Spinal cord (tissue), 10 donors: Measurements from ENCODE around the gene SLC6A7. TPM values are rescaled to one million over a fixed set of nuclear protein-coding genes. Genes with fewer than 3 reads are reported as not detected.

Experiments
- DNase-seq, 6 donors: peaks; one replicate each; pipeline versions ENCODE4 v3.0.0 to v3.0.0-alpha.2; 2013 to 2015; ENCODE audit warnings: low spot score in 6 of 6, low read depth in 4 of 6
- H3K27ac ChIP-seq: one replicate; pipeline ENCODE4 v1.5.1; 2013; ENCODE audit warnings: low read depth, low read length, control low read depth
- H3K27me3 ChIP-seq: one replicate; pipeline ENCODE4 v1.6.1; 2013; ENCODE audit warnings: low read length; ENCODE audit not compliant: control insufficient read depth, insufficient read depth
- H3K36me3 ChIP-seq: one replicate; pipeline ENCODE4 v1.6.1; 2013; ENCODE audit warnings: low read length; ENCODE audit not compliant: control insufficient read depth, insufficient read depth
- H3K4me1 ChIP-seq: one replicate; pipeline ENCODE4 v1.6.1; 2013; ENCODE audit warnings: low read length; ENCODE audit not compliant: control insufficient read depth, insufficient read depth
- H3K4me3 ChIP-seq: one replicate; pipeline ENCODE4 v1.5.1; 2013; ENCODE audit warnings: low read depth, low read length, control low read depth
- H3K9me3 ChIP-seq: one replicate; pipeline ENCODE4 v1.6.1; 2013; ENCODE audit warnings: low read length; ENCODE audit not compliant: control insufficient read depth, insufficient read depth
- WGBS: methylation state at CpG from one replicate; pipeline ENCODE4 v1.1.5; 2013; ENCODE audit warnings: missing lambda C conversion rate; ENCODE audit not compliant: insufficient coverage; 5-methylcytosine and 5-hydroxymethylcytosine counted together
- polyA plus RNA-seq, 2 donors: library from polyadenylated mRNA; unstranded; fragments of 120-200 nt; gene quantifications; one replicate each; pipeline ENCODE4 v1.2.1, GENCODE V29; 2013; ENCODE audit not compliant: insufficient read length in 2 of 2
- total RNA-seq, 2 donors: library from RNA; depleted of rRNA in 1 of 2; stranded (reverse); fragments of 120-200 nt in 1 of 2; fragments of >200 nt in 1 of 2; gene quantifications; one replicate each; pipeline versions ENCODE4 v1.2.3 to v1.2.4, GENCODE V29; 2013 to 2014
- donor health status: healthy.

The SLC6A7 gene
- total and polyA plus RNA-seq, 4 donors: 4.4 to 33.1 (median 17.2) TPM

- DNase-seq: no peak
- Histone ChIP-seq H3K27me3 (peaks cover 32% of the 10 kb centered on the region), H3K4me3 (no peak overlapping the region), H3K9me3 (no peaks in the 10 kb centered on the region), H3K27ac (no peak overlapping the region), H3K4me1 (peaks cover 34% of the 10 kb centered on the region), H3K36me3 (no peaks in the 10 kb centered on the region)
- WGBS: 86% methylated on average over 1 of the region's 3 CpGs
Measured at GRCh38 chr5:150188146-150188842, 1.6 kb upstream of the SLC6A7 start.

GRCh38 chr5:150189326-150189725, 536 bp upstream of the SLC6A7 start:
- Histone ChIP-seq H3K4me3 (no peak overlapping the region), H3K36me3 (no peaks in the 10 kb centered on the region), H3K27me3 (peaks cover 32% of the 10 kb centered on the region), H3K9me3 (no peaks in the 10 kb centered on the region), H3K27ac (no peak overlapping the region), H3K4me1 (peaks cover 35% of the 10 kb centered on the region)
- DNase-seq: no peak
- WGBS: no CpG with 5 or more reads among the region's 3 CpGs

GRCh38 chr5:150190503-150190979, 679 bp downstream of the SLC6A7 start:
- WGBS: 19% methylated on average over 4 of the region's 16 CpGs
- no peak for DNase-seq
- peak overlapping the region; percentile 21 for H3K4me3 ChIP-seq
- H3K27me3 ChIP-seq: peaks cover 32% of the 10 kb centered on the region
- peaks cover 39% of the 10 kb centered on the region for H3K4me1 ChIP-seq
- H3K9me3 ChIP-seq: no peaks in the 10 kb centered on the region
- H3K36me3 ChIP-seq: peaks cover under 1% of the 10 kb centered on the region
- no peak overlapping the region for H3K27ac ChIP-seq

- peaks cover 36% of the 10 kb centered on the region for H3K4me1 ChIP-seq
- H3K4me3 ChIP-seq: no peak overlapping the region
- peaks cover 32% of the 10 kb centered on the region for H3K27me3 ChIP-seq
- H3K27ac ChIP-seq: no peak overlapping the region
- no CpG with 5 or more reads among the region's 2 CpGs for whole genome bisulfite sequencing
- DNase-seq: no peak
- no peaks in the 10 kb centered on the region for H3K9me3 ChIP-seq
- H3K36me3 ChIP-seq: peaks cover 4% of the 10 kb centered on the region
Measured at GRCh38 chr5:150190987-150191386, 1.1 kb downstream of the SLC6A7 start.

GRCh38 chr5:150192462-150192861, 2.6 kb downstream of the SLC6A7 start:
- Histone ChIP-seq H3K9me3 (no peaks in the 10 kb centered on the region), H3K4me3 (no peak overlapping the region), H3K36me3 (peaks cover 15% of the 10 kb centered on the region), H3K27ac (no peak overlapping the region), H3K4me1 (peaks cover 34% of the 10 kb centered on the region), H3K27me3 (peaks cover 32% of the 10 kb centered on the region)
- 21% methylated on average over 2 of the region's 4 CpGs for WGBS
- peak in 4 of 6 donors; percentile 39 to 94 (median 68) for DNase-seq

GRCh38 chr5:150195736-150196485, 6.0 kb downstream of the SLC6A7 start:
- no peak for DNase-seq
- peaks cover 5% of the 10 kb centered on the region for H3K27me3 ChIP-seq
- no peak overlapping the region for H3K27ac ChIP-seq
- H3K36me3 ChIP-seq: peaks cover 25% of the 10 kb centered on the region
- H3K4me1 ChIP-seq: peaks cover 23% of the 10 kb centered on the region
- no peaks in the 10 kb centered on the region for H3K9me3 ChIP-seq
- no peak overlapping the region for H3K4me3 ChIP-seq
- 63% methylated on average over 2 of the region's 9 CpGs for WGBS

GRCh38 chr5:150196514-150196913, 6.7 kb downstream of the SLC6A7 start:
- Histone ChIP-seq H3K27ac (no peak overlapping the region), H3K9me3 (no peaks in the 10 kb centered on the region), H3K27me3 (peaks cover 2% of the 10 kb centered on the region), H3K4me1 (peaks cover 22% of the 10 kb centered on the region), H3K4me3 (no peak overlapping the region), H3K36me3 (peaks cover 25% of the 10 kb centered on the region)
- 62% methylated on average over 5 of the region's 5 CpGs for WGBS
- DNase-seq: no peak

GRCh38 chr5:150196986-150197385, 7.1 kb downstream of the SLC6A7 start:
- peaks cover 2% of the 10 kb centered on the region for H3K27me3 ChIP-seq
- H3K4me1 ChIP-seq: peaks cover 18% of the 10 kb centered on the region
- no peak overlapping the region for H3K27ac ChIP-seq
- no peak for DNase-seq
- WGBS: 95% methylated on average over 15 of the region's 16 CpGs
- no peak overlapping the region for H3K4me3 ChIP-seq
- H3K9me3 ChIP-seq: no peaks in the 10 kb centered on the region
- peaks cover 26% of the 10 kb centered on the region for H3K36me3 ChIP-seq

- peaks cover 13% of the 10 kb centered on the region for H3K4me1 ChIP-seq
- no peak overlapping the region for H3K27ac ChIP-seq
- WGBS: no CpG with 5 or more reads among the region's 1 CpG
- no peaks in the 10 kb centered on the region for H3K9me3 ChIP-seq
- H3K27me3 ChIP-seq: no peaks in the 10 kb centered on the region
- H3K4me3 ChIP-seq: no peak overlapping the region
- no peak for DNase-seq
- H3K36me3 ChIP-seq: peaks cover 31% of the 10 kb centered on the region
Measured at GRCh38 chr5:150197476-150197875, 7.6 kb downstream of the SLC6A7 start.
